ENCODE measurements around the gene TSPAN18. TPM values are rescaled to one million over a fixed set of nuclear protein-coding genes. Genes with fewer than 3 reads are reported as not detected.

TSPAN18 gene
- total and polyA plus RNA-seq, 2 experiments from 2014 or later: 6.0 to 10.6 TPM

GRCh38 chr11:44886790-44887140, 160.0 kb downstream of the TSPAN18 start:
- peaks cover 13% of the 10 kb centered on the region for H3K27me3 Mint-ChIP-seq (ENCODE audit: insufficient read depth, low read depth, poor library complexity)
- no peak overlapping the region; the same call in 2 of the 3 replicates for H3K4me3 Mint-ChIP-seq
- H2AFZ ChIP-seq: no peak overlapping the region
- H3K4me2 ChIP-seq: no peak overlapping the region
- no peak overlapping the region for H3K4me3 ChIP-seq
- H3K36me3 Mint-ChIP-seq (ENCODE audit: low read depth): no peaks in the 10 kb centered on the region
- H3K36me3 ChIP-seq (ENCODE audit: insufficient read depth): no peaks in the 10 kb centered on the region
- H3F3A ChIP-seq (replicated peaks; ENCODE audit: low read depth): no peaks in the 10 kb centered on the region
- H3K4me1 ChIP-seq (ENCODE audit: insufficient read depth): peaks cover 28% of the 10 kb centered on the region
- ATAC-seq: no peak
- H4K20me1 ChIP-seq (replicated peaks; ENCODE audit: insufficient read depth): no peaks in the 10 kb centered on the region
- H3K79me2 ChIP-seq (replicated peaks; ENCODE audit: insufficient read depth): no peaks in the 10 kb centered on the region
- H3K9me3 Mint-ChIP-seq: no peaks in the 10 kb centered on the region
- DNase-seq (ENCODE audit: low spot score): no peak
- H3K27ac ChIP-seq (ENCODE audit: low read depth): no peak overlapping the region
- no peak overlapping the region for H3K27ac Mint-ChIP-seq
- no peaks in the 10 kb centered on the region for H3K9me2 ChIP-seq (ENCODE audit: insufficient read depth)
- TF ChIP-seq, protein P1, sequence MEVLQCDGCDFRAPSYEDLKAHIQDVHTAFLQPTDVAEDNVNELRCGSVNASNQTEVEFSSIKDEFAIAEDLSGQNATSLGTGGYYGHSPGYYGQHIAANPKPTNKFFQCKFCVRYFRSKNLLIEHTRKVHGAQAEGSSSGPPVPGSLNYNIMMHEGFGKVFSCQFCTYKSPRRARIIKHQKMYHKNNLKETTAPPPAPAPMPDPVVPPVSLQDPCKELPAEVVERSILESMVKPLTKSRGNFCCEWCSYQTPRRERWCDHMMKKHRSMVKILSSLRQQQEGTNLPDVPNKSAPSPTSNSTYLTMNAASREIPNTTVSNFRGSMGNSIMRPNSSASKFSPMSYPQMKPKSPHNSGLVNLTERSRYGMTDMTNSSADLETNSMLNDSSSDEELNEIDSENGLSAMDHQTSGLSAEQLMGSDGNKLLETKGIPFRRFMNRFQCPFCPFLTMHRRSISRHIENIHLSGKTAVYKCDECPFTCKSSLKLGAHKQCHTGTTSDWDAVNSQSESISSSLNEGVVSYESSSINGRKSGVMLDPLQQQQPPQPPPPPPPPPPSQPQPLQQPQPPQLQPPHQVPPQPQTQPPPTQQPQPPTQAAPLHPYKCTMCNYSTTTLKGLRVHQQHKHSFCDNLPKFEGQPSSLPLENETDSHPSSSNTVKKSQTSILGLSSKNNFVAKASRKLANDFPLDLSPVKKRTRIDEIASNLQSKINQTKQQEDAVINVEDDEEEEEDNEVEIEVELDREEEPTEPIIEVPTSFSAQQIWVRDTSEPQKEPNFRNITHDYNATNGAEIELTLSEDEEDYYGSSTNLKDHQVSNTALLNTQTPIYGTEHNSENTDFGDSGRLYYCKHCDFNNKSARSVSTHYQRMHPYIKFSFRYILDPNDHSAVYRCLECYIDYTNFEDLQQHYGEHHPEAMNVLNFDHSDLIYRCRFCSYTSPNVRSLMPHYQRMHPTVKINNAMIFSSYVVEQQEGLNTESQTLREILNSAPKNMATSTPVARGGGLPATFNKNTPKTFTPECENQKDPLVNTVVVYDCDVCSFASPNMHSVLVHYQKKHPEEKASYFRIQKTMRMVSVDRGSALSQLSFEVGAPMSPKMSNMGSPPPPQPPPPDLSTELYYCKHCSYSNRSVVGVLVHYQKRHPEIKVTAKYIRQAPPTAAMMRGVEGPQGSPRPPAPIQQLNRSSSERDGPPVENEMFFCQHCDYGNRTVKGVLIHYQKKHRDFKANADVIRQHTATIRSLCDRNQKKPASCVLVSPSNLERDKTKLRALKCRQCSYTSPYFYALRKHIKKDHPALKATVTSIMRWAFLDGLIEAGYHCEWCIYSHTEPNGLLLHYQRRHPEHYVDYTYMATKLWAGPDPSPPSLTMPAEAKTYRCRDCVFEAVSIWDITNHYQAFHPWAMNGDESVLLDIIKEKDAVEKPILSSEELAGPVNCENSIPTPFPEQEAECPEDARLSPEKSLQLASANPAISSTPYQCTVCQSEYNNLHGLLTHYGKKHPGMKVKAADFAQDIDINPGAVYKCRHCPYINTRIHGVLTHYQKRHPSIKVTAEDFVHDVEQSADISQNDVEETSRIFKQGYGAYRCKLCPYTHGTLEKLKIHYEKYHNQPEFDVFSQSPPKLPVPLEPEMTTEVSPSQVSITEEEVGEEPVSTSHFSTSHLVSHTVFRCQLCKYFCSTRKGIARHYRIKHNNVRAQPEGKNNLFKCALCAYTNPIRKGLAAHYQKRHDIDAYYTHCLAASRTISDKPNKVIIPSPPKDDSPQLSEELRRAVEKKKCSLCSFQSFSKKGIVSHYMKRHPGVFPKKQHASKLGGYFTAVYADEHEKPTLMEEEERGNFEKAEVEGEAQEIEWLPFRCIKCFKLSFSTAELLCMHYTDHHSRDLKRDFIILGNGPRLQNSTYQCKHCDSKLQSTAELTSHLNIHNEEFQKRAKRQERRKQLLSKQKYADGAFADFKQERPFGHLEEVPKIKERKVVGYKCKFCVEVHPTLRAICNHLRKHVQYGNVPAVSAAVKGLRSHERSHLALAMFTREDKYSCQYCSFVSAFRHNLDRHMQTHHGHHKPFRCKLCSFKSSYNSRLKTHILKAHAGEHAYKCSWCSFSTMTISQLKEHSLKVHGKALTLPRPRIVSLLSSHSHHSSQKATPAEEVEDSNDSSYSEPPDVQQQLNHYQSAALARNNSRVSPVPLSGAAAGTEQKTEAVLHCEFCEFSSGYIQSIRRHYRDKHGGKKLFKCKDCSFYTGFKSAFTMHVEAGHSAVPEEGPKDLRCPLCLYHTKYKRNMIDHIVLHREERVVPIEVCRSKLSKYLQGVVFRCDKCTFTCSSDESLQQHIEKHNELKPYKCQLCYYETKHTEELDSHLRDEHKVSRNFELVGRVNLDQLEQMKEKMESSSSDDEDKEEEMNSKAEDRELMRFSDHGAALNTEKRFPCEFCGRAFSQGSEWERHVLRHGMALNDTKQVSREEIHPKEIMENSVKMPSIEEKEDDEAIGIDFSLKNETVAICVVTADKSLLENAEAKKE (CRISPR knock-in tag; IDR thresholded peaks at IDR 0.05): no peak
- TF ChIP-seq EZH2phosphoT487 (IDR thresholded peaks at IDR 0.05; ENCODE audit: unreplicated experiment) (no peak), CREB1 (CRISPR knock-in tag; IDR thresholded peaks at IDR 0.05; ENCODE audit: low read depth) (no peak), NANOG (IDR thresholded peaks at IDR 0.05; ENCODE audit: borderline replicate concordance) (no peak), ETS1 (IDR thresholded peaks at IDR 0.05) (no peak), POLR2AphosphoS5 (IDR thresholded peaks at IDR 0.05; ENCODE audit: low read depth) (no peak)
- H3K4me1 Mint-ChIP-seq: peaks cover 42% of the 10 kb centered on the region
- H3K27me3 ChIP-seq (ENCODE audit: insufficient read depth): no peaks in the 10 kb centered on the region

Measured in GM23338 (cell line).